HG02852 (cell line): ENCODE data around the gene NDUFA8.

ENCODE experiments used
- ATAC-seq: cut with Tn5 transposase; IDR thresholded peaks from one replicate; pipeline ENCODE4 v1.9.1; 2021; ENCODE audit warnings: mild to moderate bottlenecking, moderate library complexity; ENCODE audit not compliant: unreplicated experiment

NDUFA8 gene

GRCh38 chr9:122102156-122102555 lies 57.4 kb downstream of the NDUFA8 start:
- no peak for ATAC-seq

GRCh38 chr9:122100756-122101155 lies 58.8 kb downstream of the NDUFA8 start:
- no peak for ATAC-seq

- no peak for ATAC-seq
Measured at GRCh38 chr9:122099271-122099869, 60.2 kb downstream of the NDUFA8 start.

GRCh38 chr9:122097679-122098315 lies 61.8 kb downstream of the NDUFA8 start:
- ATAC-seq = no peak

- no peak for ATAC-seq
Measured at GRCh38 chr9:122096620-122097415, 62.8 kb downstream of the NDUFA8 start.

- ATAC-seq = no peak
Measured at GRCh38 chr9:122095010-122095767, 64.4 kb downstream of the NDUFA8 start.
